HG02943 (cell line): ENCODE measurements around the gene DHRS4.
"Not testable (repeated sequence)": the region's sequence is repeated elsewhere in the genome, so short reads cannot be mapped to it uniquely, and the experiment has no call there.

ENCODE experiments used
- ATAC-seq: cut with Tn5 transposase; IDR thresholded peaks from one replicate; pipeline ENCODE4 v1.9.1; 2021; ENCODE audit warnings: mild to moderate bottlenecking, low read depth, moderate library complexity; ENCODE audit not compliant: unreplicated experiment

DHRS4 gene

GRCh38 chr14:23981951-23982813 is 28.6 kb downstream of the DHRS4 start:
- ATAC-seq, result not testable (repeated sequence)

DNA sequence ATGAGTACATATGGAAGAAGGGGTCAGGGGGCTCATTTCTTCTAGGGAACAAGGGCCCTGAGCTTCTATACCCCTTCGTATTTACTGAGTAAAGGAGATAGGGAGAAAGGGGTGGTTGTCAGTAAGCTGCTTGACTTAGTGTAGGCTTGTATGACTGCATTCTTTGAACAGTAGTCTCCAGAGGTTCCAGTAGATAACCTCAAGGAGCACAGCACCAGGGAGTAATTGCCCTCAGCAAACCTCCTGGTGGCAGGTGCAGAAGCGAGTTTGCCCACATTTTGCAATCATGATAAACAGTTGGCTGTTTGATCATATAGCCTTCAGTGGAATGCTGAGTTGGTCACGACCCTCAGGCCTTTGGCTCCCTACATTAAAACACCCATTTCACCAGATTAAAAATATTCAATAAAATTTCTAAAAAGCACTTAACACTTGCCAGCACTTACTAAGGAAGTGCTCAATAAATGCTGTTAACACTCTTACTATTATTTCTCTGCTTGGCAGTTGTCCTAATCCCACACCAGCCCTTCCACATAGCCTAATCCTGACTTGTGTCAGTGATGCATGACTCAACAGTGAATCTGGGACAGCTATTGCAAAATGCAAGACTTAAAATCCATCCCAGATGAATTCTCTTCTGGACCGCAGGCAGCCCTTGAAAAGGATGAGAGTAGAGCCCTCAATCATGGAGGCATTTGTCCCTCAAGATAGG is 31.5 kb downstream of the DHRS4 start:
- no peak for ATAC-seq

- peak; percentile 31 for ATAC-seq
These were observed 34.6 kb downstream of the DHRS4 start for GRCh38 chr14:23988223-23988606.

- ATAC-seq, result peak; percentile 84
These were observed 35.2 kb downstream of the DHRS4 start, which contains the start of gene DHRS4L2 for GRCh38 chr14:23988607-23989363. DHRS4L2 (plus strand) TSS chr14:23988929; CDS start chr14:23988948, 19 bp downstream.

GRCh38 chr14:23989734-23990445 is 36.3 kb downstream of the DHRS4 start:
- ATAC-seq, result not testable (repeated sequence)

- ATAC-seq, result not testable (repeated sequence)
These were observed 37.4 kb downstream of the DHRS4 start for GRCh38 chr14:23990961-23991360.

- not testable (repeated sequence) for ATAC-seq
These were observed 39.5 kb downstream of the DHRS4 start for GRCh38 chr14:23993042-23993441.

DNA sequence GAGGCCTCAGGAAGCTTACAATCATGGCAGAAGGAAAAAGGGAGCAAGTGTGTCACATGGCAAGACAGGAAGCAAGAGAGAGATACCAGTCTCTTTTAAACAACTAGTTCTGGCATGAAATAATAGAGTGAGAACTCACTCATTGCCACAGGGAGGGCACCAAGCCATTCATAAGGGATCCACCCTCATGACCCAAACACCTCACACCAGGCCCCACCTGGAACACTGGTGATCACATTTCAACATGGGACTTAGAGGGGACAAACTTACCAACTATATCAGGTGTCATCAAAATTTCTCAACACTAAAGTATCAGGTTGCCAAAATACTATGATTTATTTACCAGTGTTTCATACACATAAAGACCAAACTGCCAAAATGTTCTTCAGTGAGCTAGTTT is 42.4 kb downstream of the DHRS4 start:
- not testable (repeated sequence) for ATAC-seq

- not testable (repeated sequence) for ATAC-seq
These were observed 43.3 kb downstream of the DHRS4 start for GRCh38 chr14:23996825-23997224.

DNA sequence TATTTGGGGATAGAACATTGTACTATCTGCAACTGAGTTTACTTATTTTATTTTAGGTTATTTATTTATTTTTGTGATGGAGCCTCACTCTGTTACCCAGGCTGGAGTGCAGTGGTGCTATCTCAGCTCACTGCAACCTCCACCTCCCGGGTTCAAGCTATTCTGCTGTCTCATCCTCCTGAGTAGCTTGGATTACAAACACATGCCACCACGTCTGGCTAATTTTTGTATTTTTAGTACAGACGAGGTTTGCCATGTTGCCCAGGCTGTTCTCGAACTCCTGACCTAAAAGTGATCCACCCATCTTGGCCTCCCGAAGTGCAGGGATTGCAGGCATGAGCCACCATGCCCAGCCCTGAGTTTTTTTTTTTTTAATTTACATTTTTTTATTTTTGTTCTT is 46.1 kb downstream of the DHRS4 start:
- not testable (repeated sequence) for ATAC-seq

DNA sequence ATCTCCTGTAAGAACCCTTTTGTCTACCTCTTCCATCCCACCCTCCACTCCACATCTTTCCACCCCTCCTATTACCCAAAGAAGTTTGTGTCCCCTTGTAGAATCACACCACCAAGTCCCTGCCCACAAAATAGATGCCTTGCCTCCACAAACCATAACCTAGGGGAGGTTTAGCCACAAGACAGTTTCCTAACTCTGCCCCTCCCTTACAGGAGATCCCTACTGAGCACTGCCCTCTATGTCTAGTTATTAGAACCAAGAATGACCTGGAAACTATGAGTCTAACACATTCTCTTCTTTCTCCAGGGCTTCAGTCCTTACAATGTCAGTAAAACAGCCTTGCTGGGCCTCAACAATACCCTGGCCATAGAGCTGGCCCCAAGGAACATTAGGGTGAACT is 47.5 kb downstream of the DHRS4 start:
- ATAC-seq, result not testable (repeated sequence)

- not testable (repeated sequence) for ATAC-seq
These were observed 48.1 kb downstream of the DHRS4 start for GRCh38 chr14:24001679-24002078.

GRCh38 chr14:24006471-24006816 is 52.9 kb downstream of the DHRS4 start:
- peak; percentile 32 for ATAC-seq

DNA sequence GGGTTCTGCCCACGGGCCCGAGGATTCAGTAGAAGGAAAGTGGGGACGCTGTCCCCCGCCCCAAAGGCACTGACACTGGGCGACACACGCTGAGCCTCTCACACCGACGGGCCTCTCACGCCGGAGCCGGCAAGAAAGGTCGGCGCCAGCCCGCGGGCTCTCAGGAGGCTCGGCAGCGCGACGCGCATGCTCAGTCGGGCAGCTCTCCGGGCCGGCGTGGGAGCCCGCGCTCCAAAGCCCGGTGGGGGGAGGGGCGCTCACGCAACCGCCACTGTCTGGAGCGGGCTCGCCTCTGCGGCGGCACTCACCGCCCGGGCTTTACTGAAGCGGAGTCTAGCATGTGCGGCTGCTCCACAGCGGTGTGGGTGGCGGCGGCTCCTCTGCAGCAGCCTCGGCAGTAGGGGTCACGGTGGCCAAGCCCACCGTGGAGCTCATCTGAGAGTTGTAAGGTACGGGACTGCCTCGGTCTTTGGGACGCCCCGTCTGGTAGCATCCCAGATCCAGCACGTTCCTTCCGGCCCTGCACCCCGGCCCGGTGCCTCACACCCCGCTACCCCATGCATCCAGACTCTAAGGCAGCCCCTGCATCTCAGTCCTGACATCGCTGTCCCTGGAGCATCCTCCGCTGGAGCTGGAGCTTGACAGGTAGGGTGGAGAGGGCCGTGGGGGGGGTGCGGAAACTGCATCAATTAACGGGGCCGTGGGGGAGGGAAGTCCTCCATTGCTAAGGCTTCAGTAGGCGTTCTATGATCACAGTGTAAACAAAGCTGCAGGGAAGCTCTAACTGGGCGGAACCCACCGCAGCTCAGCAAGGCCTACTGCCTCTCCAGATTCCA is 53.5 kb downstream of the DHRS4 start:
- ATAC-seq, result peak; percentile 77

GRCh38 chr14:24011051-24011450 is 57.5 kb downstream of the DHRS4 start:
- no peak for ATAC-seq

- ATAC-seq, result not testable (repeated sequence)
These were observed 59.2 kb downstream of the DHRS4 start for GRCh38 chr14:24012726-24013273.

DNA sequence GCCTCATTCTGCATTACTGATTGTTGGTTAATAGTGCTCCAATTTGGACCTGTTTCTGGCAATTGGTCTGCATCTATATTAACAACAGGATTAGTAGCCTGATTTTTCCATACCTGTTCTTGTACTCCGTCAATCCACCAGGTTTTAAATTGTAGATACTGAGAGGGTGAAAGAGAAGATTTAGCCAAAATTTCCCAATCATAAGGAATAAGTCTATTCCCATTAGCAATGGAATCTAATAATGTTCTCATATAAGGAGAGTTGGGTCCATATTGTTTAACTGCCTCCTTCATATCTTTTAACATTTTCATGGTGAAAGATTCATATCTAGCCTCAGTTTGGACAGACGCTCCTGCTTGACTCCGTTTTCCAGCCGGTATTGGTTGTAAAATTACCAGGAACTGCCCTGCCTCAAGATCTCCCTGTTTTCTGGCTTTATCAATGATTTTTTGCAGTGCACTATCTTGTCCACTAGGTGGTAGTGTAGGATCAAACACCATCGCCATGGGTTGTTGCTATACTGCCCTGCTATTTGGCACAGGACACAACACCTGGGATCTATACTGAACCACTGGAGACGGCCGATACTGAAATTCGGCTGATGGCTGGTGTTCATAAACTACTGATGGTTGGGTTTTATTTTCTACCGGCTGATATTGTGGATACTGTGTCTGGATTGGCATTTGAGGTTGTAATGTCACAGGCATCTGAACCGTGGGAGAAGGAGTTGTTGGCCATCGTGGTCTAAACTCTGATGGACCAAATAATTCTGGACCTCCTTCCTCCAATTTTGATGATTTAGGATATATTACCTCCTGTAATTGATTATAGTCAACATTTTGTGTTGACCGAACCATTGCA is 60.3 kb downstream of the DHRS4 start:
- no peak for ATAC-seq

DNA sequence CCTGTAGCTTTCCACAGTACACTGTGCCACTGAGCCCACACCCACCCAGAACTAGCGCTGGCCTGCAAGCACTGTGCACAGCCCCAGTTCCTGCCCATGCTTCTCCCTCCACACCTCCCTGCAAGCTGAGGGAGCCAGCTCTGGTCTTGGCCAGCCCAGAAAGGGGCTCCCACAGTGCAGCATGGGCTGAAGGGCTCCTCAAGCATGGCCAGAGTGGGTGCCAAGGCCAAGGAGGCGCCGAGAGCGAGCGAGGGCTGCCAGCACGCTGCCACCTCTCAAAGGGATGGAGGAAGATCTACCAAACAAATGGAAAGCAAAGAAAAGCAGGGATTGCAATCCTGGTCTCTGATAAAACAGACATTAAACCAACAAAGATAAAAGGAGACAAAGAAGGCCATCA is 62.2 kb downstream of the DHRS4 start:
- ATAC-seq, result not testable (repeated sequence)
